ENCODE results near the gene SLIT1. TPM values are rescaled to one million over a fixed set of nuclear protein-coding genes. Genes with fewer than 3 reads are reported as not detected.
A peak's percentile ranks its signal among the peaks of the same experiment; 100 is the strongest.

Gene SLIT1
- total RNA-seq, 1 experiment from 2014 or later, result 1.0 TPM

DNA sequence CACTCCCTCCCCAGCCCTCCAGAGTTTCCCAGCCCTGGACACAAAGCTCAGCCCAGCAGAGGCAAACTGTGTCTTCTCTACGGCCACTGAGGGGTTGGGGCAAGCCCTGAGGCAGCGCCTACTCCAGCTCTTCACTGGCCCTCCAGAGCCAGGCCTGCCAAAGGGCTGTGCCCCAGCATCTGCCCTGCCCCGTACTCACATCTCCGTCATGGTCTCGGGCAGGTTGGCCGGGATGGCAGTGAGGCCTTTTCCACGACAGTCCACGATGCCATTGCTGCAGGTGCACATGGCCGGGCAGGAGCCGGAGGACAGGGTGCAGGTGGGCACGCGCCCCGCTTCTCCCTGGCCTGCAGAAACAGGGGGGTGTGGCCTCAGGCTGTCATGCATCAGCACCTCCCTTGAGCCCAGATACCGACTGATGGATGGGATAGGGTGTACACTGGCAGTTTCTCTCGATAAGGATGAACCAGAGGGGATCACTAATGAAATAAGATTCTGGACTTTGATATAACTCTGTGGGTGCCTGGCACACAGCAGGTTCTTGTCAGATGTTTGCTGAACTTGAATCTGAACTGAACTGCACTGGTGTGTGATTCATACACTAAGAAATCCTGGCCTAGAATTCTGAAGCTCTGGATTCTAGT lies 125.2 kb downstream of the SLIT1 start:
- Histone ChIP-seq H3K79me2 (ENCODE audit: low read length) (no peaks in the 10 kb centered on the region), H3K9me2 (replicated peaks; ENCODE audit: insufficient read depth, low read length) (no peaks in the 10 kb centered on the region), H3K27me3 (ENCODE audit: low read length) (no peaks in the 10 kb centered on the region), H3K4me1 (ENCODE audit: low read length) (no peaks in the 10 kb centered on the region), H3K9ac (ENCODE audit: low read length) (no peak overlapping the region), H4K20me1 (ENCODE audit: insufficient read depth, low read depth, low read length) (no peaks in the 10 kb centered on the region), H2AFZ (ENCODE audit: low read length) (no peak overlapping the region), H3K27ac (ENCODE audit: low read length) (no peak overlapping the region), H3K4me2 (ENCODE audit: low read depth, low read length, poor library complexity, severe bottlenecking) (no peak overlapping the region), H3K4me3 (ENCODE audit: low read length) (no peak overlapping the region), H3K9me3 (ENCODE audit: low read length) (no peaks in the 10 kb centered on the region), H3K36me3 (ENCODE audit: insufficient read depth, low read length) (no peaks in the 10 kb centered on the region)
- DNase-seq, result no peak

DNA sequence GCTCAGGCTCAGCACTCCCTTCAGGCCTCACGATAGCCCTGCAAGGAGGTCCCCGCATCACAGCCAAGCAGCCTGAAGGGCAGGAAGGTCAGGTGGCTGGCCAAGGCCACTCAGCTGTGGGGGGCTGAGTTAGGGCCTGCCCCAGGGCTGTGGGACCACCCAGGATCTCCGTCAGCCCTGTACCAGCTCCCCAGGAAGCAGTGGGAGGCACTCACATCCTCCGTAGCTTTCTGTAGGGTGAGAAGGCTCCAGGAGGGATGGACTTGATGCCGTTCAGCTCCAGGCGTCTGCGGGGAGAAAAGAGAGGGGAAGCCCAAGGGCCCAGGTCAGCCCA lies 125.9 kb downstream of the SLIT1 start:
- Histone ChIP-seq H3K27me3 (ENCODE audit: low read length) (no peaks in the 10 kb centered on the region), H3K9me3 (ENCODE audit: low read length) (no peaks in the 10 kb centered on the region), H3K36me3 (ENCODE audit: insufficient read depth, low read length) (no peaks in the 10 kb centered on the region), H4K20me1 (ENCODE audit: insufficient read depth, low read depth, low read length) (no peaks in the 10 kb centered on the region), H2AFZ (ENCODE audit: low read length) (no peak overlapping the region), H3K4me3 (ENCODE audit: low read length) (no peak overlapping the region), H3K4me1 (ENCODE audit: low read length) (no peaks in the 10 kb centered on the region), H3K9me2 (replicated peaks; ENCODE audit: insufficient read depth, low read length) (no peaks in the 10 kb centered on the region), H3K9ac (ENCODE audit: low read length) (no peak overlapping the region), H3K27ac (ENCODE audit: low read length) (no peak overlapping the region), H3K4me2 (ENCODE audit: low read depth, low read length, poor library complexity, severe bottlenecking) (no peak overlapping the region), H3K79me2 (ENCODE audit: low read length) (no peaks in the 10 kb centered on the region)
- no peak for DNase-seq

DNA sequence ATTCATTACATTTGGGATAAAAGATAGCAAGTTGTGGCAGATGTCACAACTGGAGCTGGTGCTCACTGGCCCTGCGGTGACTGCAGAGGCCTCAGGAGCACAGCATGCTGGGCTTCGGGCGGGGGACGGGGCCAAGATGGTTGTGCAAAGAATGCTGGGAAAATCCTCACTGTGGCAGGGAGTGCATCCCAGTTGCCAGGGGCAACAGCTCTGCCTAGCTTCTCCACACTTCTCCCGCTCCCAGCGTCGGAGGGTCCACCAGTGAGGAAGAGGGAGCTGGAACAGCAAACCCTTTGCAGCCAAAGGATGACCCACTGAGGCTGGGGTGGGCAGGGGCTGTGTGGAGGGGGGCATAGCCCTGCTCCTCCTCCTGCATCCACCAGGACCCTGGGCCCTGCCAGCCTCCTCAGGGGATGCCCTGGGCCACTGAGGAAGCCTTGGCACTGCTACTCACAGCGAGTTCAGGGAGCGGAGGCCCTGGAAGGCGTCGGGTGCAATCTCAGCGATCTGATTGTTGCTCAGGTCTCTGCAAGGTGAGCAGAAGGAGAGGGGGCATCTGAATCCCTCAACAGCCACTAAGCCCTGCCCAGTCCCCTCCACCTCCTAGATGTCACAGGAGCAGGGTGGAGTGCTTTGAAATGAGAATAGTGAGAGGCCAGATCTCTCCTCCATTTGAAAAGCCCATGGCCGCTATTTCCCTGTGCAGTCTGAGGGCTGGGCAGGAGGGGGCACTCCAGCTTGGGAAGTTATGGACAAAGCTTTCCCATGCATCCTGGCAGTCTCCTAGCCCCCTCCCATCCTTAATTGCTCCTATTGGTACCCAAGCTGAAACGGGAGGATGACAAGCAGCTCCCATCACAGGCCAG lies 126.5 kb downstream of the SLIT1 start:
- Histone ChIP-seq H3K36me3 (ENCODE audit: insufficient read depth, low read length) (no peaks in the 10 kb centered on the region), H4K20me1 (ENCODE audit: insufficient read depth, low read depth, low read length) (no peaks in the 10 kb centered on the region), H3K27ac (ENCODE audit: low read length) (no peak overlapping the region), H3K27me3 (ENCODE audit: low read length) (no peaks in the 10 kb centered on the region), H3K4me2 (ENCODE audit: low read depth, low read length, poor library complexity, severe bottlenecking) (no peak overlapping the region), H3K79me2 (ENCODE audit: low read length) (no peaks in the 10 kb centered on the region), H3K9me3 (ENCODE audit: low read length) (no peaks in the 10 kb centered on the region), H3K9me2 (replicated peaks; ENCODE audit: insufficient read depth, low read length) (no peaks in the 10 kb centered on the region), H3K4me1 (ENCODE audit: low read length) (no peaks in the 10 kb centered on the region), H2AFZ (ENCODE audit: low read length) (no peak overlapping the region), H3K9ac (ENCODE audit: low read length) (no peak overlapping the region), H3K4me3 (ENCODE audit: low read length) (no peak overlapping the region)
- no peak for DNase-seq

DNA sequence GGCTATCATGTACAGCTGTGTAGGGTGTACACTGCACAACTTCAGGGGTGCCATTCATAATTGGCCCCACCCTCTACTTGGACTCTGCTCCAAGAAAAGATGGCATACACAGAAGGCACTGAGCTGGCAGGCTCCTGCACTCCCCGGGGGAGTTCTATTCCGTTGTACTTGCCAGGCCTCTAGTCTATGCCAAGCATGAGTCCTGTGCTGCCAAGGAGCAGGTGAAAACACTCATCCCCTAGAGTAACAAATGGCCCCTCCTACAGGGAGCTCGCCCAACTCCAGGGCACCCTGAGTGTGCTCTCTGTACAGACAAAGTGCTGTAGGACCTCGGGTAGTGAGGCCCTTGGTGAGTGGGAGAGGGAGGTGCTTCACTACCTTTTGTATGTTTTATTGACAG lies 127.2 kb downstream of the SLIT1 start:
- Histone ChIP-seq H3K27ac (ENCODE audit: low read length) (no peak overlapping the region), H3K9ac (ENCODE audit: low read length) (no peak overlapping the region), H4K20me1 (ENCODE audit: insufficient read depth, low read depth, low read length) (no peaks in the 10 kb centered on the region), H3K36me3 (ENCODE audit: insufficient read depth, low read length) (no peaks in the 10 kb centered on the region), H3K4me2 (ENCODE audit: low read depth, low read length, poor library complexity, severe bottlenecking) (no peak overlapping the region), H3K79me2 (ENCODE audit: low read length) (no peaks in the 10 kb centered on the region), H3K9me3 (ENCODE audit: low read length) (no peaks in the 10 kb centered on the region), H3K27me3 (ENCODE audit: low read length) (no peaks in the 10 kb centered on the region), H3K4me1 (ENCODE audit: low read length) (peaks cover 5% of the 10 kb centered on the region), H2AFZ (ENCODE audit: low read length) (no peak overlapping the region), H3K4me3 (ENCODE audit: low read length) (no peak overlapping the region), H3K9me2 (replicated peaks; ENCODE audit: insufficient read depth, low read length) (no peaks in the 10 kb centered on the region)
- no peak for DNase-seq

DNA sequence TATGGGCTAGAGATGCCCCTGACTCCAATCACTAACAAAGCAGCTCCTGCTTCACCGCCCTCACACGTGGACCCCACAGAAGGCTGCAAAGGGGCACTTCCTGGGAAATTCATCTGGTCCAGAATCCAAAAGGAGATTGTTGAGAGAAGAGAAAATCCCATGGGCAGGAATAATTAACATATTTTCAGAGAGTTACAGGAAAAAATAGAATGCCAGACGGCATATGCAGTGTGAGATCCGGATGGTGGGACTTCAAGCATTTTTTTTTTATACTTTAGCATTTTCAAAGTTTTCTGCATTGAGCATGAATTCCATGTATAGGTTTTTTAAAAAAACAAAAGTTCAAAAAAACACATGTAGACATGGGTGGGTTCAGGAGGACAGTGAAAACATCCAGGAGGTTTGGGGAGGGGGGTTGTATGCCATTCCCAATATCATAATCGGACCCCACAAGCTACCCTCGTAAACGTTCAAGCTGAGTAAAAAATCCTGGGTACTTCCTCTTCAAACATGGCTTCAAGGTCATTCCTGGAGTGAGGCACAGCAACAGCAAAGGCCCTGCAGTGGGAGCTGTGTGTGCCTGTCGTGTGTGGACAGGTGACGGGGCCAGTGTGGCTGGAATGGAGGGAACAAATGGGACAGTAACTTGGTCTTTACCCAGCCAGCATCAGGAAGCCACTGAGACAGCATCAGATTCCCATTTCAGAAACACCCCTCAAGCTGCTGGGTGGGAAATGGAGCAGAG lies 128.1 kb downstream of the SLIT1 start:
- no peaks in the 10 kb centered on the region for H3K27me3 ChIP-seq (ENCODE audit: low read length)
- no peaks in the 10 kb centered on the region for H3K9me2 ChIP-seq (replicated peaks; ENCODE audit: insufficient read depth, low read length)
- H2AFZ ChIP-seq (ENCODE audit: low read length), result no peak overlapping the region
- H4K20me1 ChIP-seq (ENCODE audit: insufficient read depth, low read depth, low read length), result no peaks in the 10 kb centered on the region
- H3K36me3 ChIP-seq (ENCODE audit: insufficient read depth, low read length), result no peaks in the 10 kb centered on the region
- no peak overlapping the region for H3K27ac ChIP-seq (ENCODE audit: low read length)
- no peaks in the 10 kb centered on the region for H3K79me2 ChIP-seq (ENCODE audit: low read length)
- H3K4me3 ChIP-seq (ENCODE audit: low read length), result no peak overlapping the region
- no peaks in the 10 kb centered on the region for H3K9me3 ChIP-seq (ENCODE audit: low read length)
- H3K9ac ChIP-seq (ENCODE audit: low read length), result no peak overlapping the region
- DNase-seq, result no peak
- H3K4me1 ChIP-seq (ENCODE audit: low read length), result peaks cover 13% of the 10 kb centered on the region
- no peak overlapping the region for H3K4me2 ChIP-seq (ENCODE audit: low read depth, low read length, poor library complexity, severe bottlenecking)

DNA sequence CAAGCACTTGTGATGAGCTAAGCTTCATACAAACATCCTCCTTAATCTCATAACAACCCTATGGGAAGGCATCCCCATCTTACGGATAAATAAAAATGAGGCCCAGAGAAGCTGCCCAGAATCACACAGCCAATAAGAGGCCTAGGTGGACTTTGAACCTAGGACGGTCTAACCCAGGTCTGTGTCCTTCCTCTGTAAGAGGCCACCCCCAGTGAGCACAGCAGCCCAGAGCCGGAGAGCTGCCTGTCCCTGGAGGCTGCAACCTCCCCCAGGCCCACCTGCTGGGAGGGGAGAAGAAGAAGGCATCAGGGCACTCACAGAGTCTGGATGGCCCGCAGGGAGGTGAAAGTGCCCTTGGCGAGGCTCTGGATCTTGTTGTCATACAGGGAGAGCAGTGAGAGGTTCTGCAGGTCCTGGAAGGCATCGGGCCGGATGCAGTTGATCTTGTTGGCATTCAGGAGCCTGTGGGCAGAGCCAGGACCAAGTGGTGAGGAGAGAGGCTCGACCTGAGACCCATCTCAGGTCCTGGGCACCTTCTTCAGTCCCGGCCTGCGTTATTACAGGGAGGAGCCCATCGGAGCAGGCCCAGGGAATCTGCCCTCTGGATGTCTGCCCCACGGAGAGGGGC lies 129.6 kb downstream of the SLIT1 start:
- Histone ChIP-seq H3K27ac (ENCODE audit: low read length) (no peak overlapping the region), H3K36me3 (ENCODE audit: insufficient read depth, low read length) (no peaks in the 10 kb centered on the region), H3K4me1 (ENCODE audit: low read length) (peaks cover 19% of the 10 kb centered on the region), H3K9me2 (replicated peaks; ENCODE audit: insufficient read depth, low read length) (no peaks in the 10 kb centered on the region), H3K79me2 (ENCODE audit: low read length) (no peaks in the 10 kb centered on the region), H3K4me2 (ENCODE audit: low read depth, low read length, poor library complexity, severe bottlenecking) (no peak overlapping the region), H4K20me1 (ENCODE audit: insufficient read depth, low read depth, low read length) (no peaks in the 10 kb centered on the region), H3K27me3 (ENCODE audit: low read length) (no peaks in the 10 kb centered on the region), H3K9ac (ENCODE audit: low read length) (no peak overlapping the region), H3K4me3 (ENCODE audit: low read length) (no peak overlapping the region), H2AFZ (ENCODE audit: low read length) (no peak overlapping the region), H3K9me3 (ENCODE audit: low read length) (no peaks in the 10 kb centered on the region)
- DNase-seq, result no peak

DNA sequence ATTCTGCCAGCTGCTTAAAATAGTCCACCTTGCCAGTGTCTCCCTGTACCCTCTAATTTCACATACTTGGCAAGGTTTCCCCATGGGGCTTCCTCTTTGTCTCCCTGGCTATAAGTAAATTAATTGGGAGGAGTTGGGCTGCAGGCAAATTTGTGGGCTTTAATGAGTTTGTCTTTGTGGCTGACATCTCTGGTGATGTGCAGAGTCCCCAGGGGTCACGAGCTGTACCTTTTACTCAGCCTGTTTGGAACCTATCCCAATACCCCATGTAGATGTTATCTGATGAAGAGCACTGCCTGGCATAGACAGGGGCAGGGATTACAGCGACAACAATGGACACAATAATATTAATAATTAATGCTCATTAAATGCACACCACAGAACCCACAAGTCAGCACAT lies 132.5 kb downstream of the SLIT1 start:
- Histone ChIP-seq H3K4me2 (ENCODE audit: low read depth, low read length, poor library complexity, severe bottlenecking) (peak overlapping the region; percentile 48), H3K4me1 (ENCODE audit: low read length) (peaks cover 34% of the 10 kb centered on the region), H2AFZ (ENCODE audit: low read length) (no peak overlapping the region), H3K27ac (ENCODE audit: low read length) (peak overlapping the region; percentile 60), H3K4me3 (ENCODE audit: low read length) (peak overlapping the region; percentile 26), H3K79me2 (ENCODE audit: low read length) (no peaks in the 10 kb centered on the region), H3K9me3 (ENCODE audit: low read length) (no peaks in the 10 kb centered on the region), H3K9me2 (replicated peaks; ENCODE audit: insufficient read depth, low read length) (no peaks in the 10 kb centered on the region), H4K20me1 (ENCODE audit: insufficient read depth, low read depth, low read length) (no peaks in the 10 kb centered on the region), H3K9ac (ENCODE audit: low read length) (0 out of 2 replicates have a peak overlapping the region, but pooled peaks have one; percentile 6), H3K27me3 (ENCODE audit: low read length) (no peaks in the 10 kb centered on the region), H3K36me3 (ENCODE audit: insufficient read depth, low read length) (no peaks in the 10 kb centered on the region)
- peak; percentile 73 for DNase-seq
